Natural killer cell (primary cell): ENCODE results near the gene TMEM187. TPM values are rescaled to one million over a fixed set of nuclear protein-coding genes. Genes with fewer than 3 reads are reported as not detected.

ENCODE experiments used
- ATAC-seq, 3 donors: fragments of 150-1000 bp in 2 of 3; fragments of 200-7000 bp in 1 of 3; cut with Tn5 transposase; 1 replicate in 1 of 3; 2 replicates in 2 of 3; pipeline ENCODE4 v1.10.0; 2021; ENCODE audit warnings: mild to moderate bottlenecking in 2 of 3, moderate library complexity in 2 of 3
- DNase-seq, 2 donors: peaks; one replicate each; pipeline versions ENCODE4 v3.0.0 to v3.0.0-alpha.2; 2013 to 2021; ENCODE audit warnings: mixed read lengths in 1 of 2
- H3K27ac ChIP-seq: one replicate; pipeline ENCODE4 v1.5.1; 2013; ENCODE audit warnings: mild to moderate bottlenecking, low read length
- H3K27me3 ChIP-seq: one replicate; pipeline ENCODE4 v1.6.1; 2013; ENCODE audit warnings: low read length; ENCODE audit not compliant: control insufficient read depth, insufficient read depth
- H3K36me3 ChIP-seq: one replicate; pipeline ENCODE4 v1.6.1; 2013; ENCODE audit warnings: low read length; ENCODE audit not compliant: control insufficient read depth, insufficient read depth
- H3K4me1 ChIP-seq: one replicate; pipeline ENCODE4 v1.6.1; 2013; ENCODE audit warnings: low read length; ENCODE audit not compliant: control insufficient read depth, insufficient read depth
- H3K4me3 ChIP-seq: one replicate; pipeline ENCODE4 v1.5.1; 2013; ENCODE audit warnings: low read length
- H3K9me3 ChIP-seq: one replicate; pipeline ENCODE4 v1.6.1; 2013; ENCODE audit warnings: low read length; ENCODE audit not compliant: control insufficient read depth, insufficient read depth
- H3K27ac Mint-ChIP-seq, 2 donors: one replicate each; pipeline ENCODE4 v1.8.0; 2022; ENCODE audit warnings: mild to moderate bottlenecking in 2 of 2, mixed read lengths in 2 of 2, moderate library complexity in 1 of 2
- H3K27me3 Mint-ChIP-seq, 2 donors: one replicate each; pipeline ENCODE4 v1.8.0; 2022; ENCODE audit warnings: low read depth in 2 of 2, mixed read lengths in 2 of 2
- H3K36me3 Mint-ChIP-seq: one replicate; pipeline ENCODE4 v1.8.0; 2022; ENCODE audit warnings: mixed read lengths
- H3K4me1 Mint-ChIP-seq, 2 donors: one replicate each; pipeline ENCODE4 v1.8.0; 2022; ENCODE audit warnings: mixed read lengths in 2 of 2
- H3K4me3 Mint-ChIP-seq: one replicate; pipeline ENCODE4 v1.8.0; 2022; ENCODE audit warnings: mild to moderate bottlenecking, moderate library complexity, mixed read lengths
- H3K9me3 Mint-ChIP-seq, 2 donors: one replicate each; pipeline ENCODE4 v1.8.0; 2022; ENCODE audit warnings: mixed read lengths in 2 of 2
- WGBS: methylation state at CpG from one replicate; pipeline ENCODE4 v1.1.7; 2013; ENCODE audit warnings: missing lambda C conversion rate; ENCODE audit not compliant: insufficient coverage; 5-methylcytosine and 5-hydroxymethylcytosine counted together
- intact Hi-C: fragments of 100-400 bp; cut with micrococcal nuclease; formaldehyde crosslinking; loops from one replicate; pipeline ENCODE4 v1.14.2; 2022
- total RNA-seq, 4 donors: library from RNA; stranded (reverse); fragments of 120-200 nt in 1 of 4; gene quantifications; one replicate each; pipeline versions ENCODE4 v1.2.3 to v1.2.4, GENCODE V29; 2013 to 2022
- TF ChIP-seq, protein P1 (sequence below): fragments of 200-600 bp; IDR thresholded peaks from one replicate; pipeline ENCODE4 v1.8.0; 2022; ENCODE audit warnings: antibody characterized with exemption

The TMEM187 gene
- total RNA-seq, 3 donors from 2014 or later (not counting 1 experiment from before 2014, with no cell fraction given), result 1.2 to 4.3 (median 1.4) TPM

- Mint-ChIP-seq H3K9me3 (no peaks in the 10 kb centered on the region), H3K36me3 (no peaks in the 10 kb centered on the region), H3K4me1 (peaks cover 0 to 7% of the 10 kb centered on the region in 2 donors), H3K27me3 (no peaks in the 10 kb centered on the region), H3K4me3 (no peak overlapping the region), H3K27ac (no peak overlapping the region)
- 95% methylated on average over 21 of the region's 21 CpGs for WGBS
- no peaks in the 10 kb centered on the region for H3K27me3 ChIP-seq
- no peak overlapping the region for H3K27ac ChIP-seq
- no peak overlapping the region for H3K4me3 ChIP-seq
- TF ChIP-seq, protein P1, sequence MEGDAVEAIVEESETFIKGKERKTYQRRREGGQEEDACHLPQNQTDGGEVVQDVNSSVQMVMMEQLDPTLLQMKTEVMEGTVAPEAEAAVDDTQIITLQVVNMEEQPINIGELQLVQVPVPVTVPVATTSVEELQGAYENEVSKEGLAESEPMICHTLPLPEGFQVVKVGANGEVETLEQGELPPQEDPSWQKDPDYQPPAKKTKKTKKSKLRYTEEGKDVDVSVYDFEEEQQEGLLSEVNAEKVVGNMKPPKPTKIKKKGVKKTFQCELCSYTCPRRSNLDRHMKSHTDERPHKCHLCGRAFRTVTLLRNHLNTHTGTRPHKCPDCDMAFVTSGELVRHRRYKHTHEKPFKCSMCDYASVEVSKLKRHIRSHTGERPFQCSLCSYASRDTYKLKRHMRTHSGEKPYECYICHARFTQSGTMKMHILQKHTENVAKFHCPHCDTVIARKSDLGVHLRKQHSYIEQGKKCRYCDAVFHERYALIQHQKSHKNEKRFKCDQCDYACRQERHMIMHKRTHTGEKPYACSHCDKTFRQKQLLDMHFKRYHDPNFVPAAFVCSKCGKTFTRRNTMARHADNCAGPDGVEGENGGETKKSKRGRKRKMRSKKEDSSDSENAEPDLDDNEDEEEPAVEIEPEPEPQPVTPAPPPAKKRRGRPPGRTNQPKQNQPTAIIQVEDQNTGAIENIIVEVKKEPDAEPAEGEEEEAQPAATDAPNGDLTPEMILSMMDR, result no peak
- ATAC-seq, result no peak
- intact Hi-C loops, result no loop called here
- no peak for DNase-seq
- H3K9me3 ChIP-seq, result no peaks in the 10 kb centered on the region
- peaks cover under 1% of the 10 kb centered on the region for H3K4me1 ChIP-seq
- H3K36me3 ChIP-seq, result peaks cover 37% of the 10 kb centered on the region
These were observed 53.8 kb downstream of the TMEM187 start for GRCh38 chrX:154026136-154027021.

GRCh38 chrX:154027022-154027402 lies 54.5 kb downstream of the TMEM187 start:
- peaks cover 43% of the 10 kb centered on the region for H3K36me3 ChIP-seq
- intact Hi-C loops, result no loop called here
- ATAC-seq, result no peak

GRCh38 chrX:154027986-154028385 lies 55.4 kb downstream of the TMEM187 start:
- Mint-ChIP-seq H3K36me3 (no peaks in the 10 kb centered on the region), H3K27ac (peak overlapping the region; percentile 51 to 68), H3K27me3 (no peaks in the 10 kb centered on the region), H3K9me3 (no peaks in the 10 kb centered on the region), H3K4me1 (peaks cover 0 to 7% of the 10 kb centered on the region in 2 donors), H3K4me3 (no peak overlapping the region)
- 86% methylated on average over 1 of the region's 1 CpG for WGBS
- TF ChIP-seq, protein P1, result no peak
- no peak for DNase-seq
- Histone ChIP-seq H3K4me1 (no peaks in the 10 kb centered on the region), H3K27me3 (no peaks in the 10 kb centered on the region), H3K4me3 (no peak overlapping the region), H3K9me3 (no peaks in the 10 kb centered on the region), H3K36me3 (peaks cover 49% of the 10 kb centered on the region), H3K27ac (no peak overlapping the region)
- intact Hi-C loops, result no loop called here
- ATAC-seq, result no peak

More at GRCh38 chrX:154027022-154027402, 54.5 kb downstream of the TMEM187 start:
- Mint-ChIP-seq H3K36me3 (no peaks in the 10 kb centered on the region), H3K4me3 (no peak overlapping the region), H3K4me1 (peaks cover 0 to 7% of the 10 kb centered on the region in 2 donors), H3K27me3 (no peaks in the 10 kb centered on the region), H3K9me3 (no peaks in the 10 kb centered on the region), H3K27ac (no peak overlapping the region)
- TF ChIP-seq, protein P1, result no peak
- DNase-seq, result no peak
- Histone ChIP-seq H3K27ac (no peak overlapping the region), H3K4me1 (no peaks in the 10 kb centered on the region), H3K27me3 (no peaks in the 10 kb centered on the region), H3K4me3 (no peak overlapping the region), H3K9me3 (no peaks in the 10 kb centered on the region)
- WGBS, result 92% methylated on average over 6 of the region's 6 CpGs
